ENCODE measurements around the gene RTF1. TPM values are rescaled to one million over a fixed set of nuclear protein-coding genes. Genes with fewer than 3 reads are reported as not detected.
"Not testable (repeated sequence)": the region's sequence is repeated elsewhere in the genome, so short reads cannot be mapped to it uniquely, and the experiment has no call there.

Gene RTF1
- total RNA-seq, 2 experiments from 2014 or later: 29.4 to 32.3 TPM

- Mint-ChIP-seq H3K27ac (no peak overlapping the region), H3K9me3 (ENCODE audit: low read depth) (no peaks in the 10 kb centered on the region), H3K36me3 (ENCODE audit: low read depth) (peaks cover 4% of the 10 kb centered on the region), H3K4me3 (no peak overlapping the region), H3K4me1 (peaks cover 11% of the 10 kb centered on the region), H3K27me3 (no peaks in the 10 kb centered on the region)
- CTCF ChIA-PET: no interaction called here
- DNase-seq (no peak), ATAC-seq (no peak)
- intact Hi-C loops (cut with DNase I, micrococcal nuclease): loop anchor here in 1 of 2 experiments (10.0 kb wide), 1 partner anchor 506 kb away; no protein-coding TSS in a partner anchor
- POLR2A ChIA-PET: interaction anchor here (0.7 kb wide), 1 partner anchor 504 kb away, joined by 3 read pairs; no protein-coding TSS in a partner anchor
Measured at GRCh38 chr15:41411031-41411430, 5.9 kb upstream of the RTF1 start.

DNA sequence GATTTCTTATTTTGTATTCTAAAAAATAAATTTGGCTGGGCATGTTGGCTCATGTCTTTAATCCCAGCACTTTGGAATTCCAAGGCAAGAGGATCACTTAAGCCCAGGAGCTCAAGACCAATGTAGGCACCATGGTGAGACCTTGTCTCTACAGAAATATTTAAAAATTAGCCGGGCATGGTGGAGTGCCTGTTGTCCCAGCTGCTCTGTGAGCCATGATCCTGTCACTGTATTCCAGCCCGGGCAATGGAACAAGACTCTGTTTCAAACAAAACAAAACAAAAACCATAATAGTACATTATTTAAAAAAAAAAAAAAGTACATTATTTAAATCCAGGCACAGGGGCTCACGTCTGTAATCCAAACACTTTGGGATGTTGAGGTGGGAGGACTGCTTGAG lies 5.5 kb upstream of the RTF1 start:
- DNase-seq: no peak
- Mint-ChIP-seq H3K27ac (no peak overlapping the region), H3K9me3 (ENCODE audit: low read depth) (no peaks in the 10 kb centered on the region), H3K27me3 (no peaks in the 10 kb centered on the region), H3K4me1 (peaks cover 15% of the 10 kb centered on the region), H3K36me3 (ENCODE audit: low read depth) (peaks cover 6% of the 10 kb centered on the region), H3K4me3 (no peak overlapping the region)
- ATAC-seq: no peak
- ChIA-PET CTCF (no interaction called here), POLR2A (interaction anchor here (0.7 kb wide), 1 partner anchor 68 kb away, joined by 4 read pairs; no protein-coding TSS in a partner anchor)
- intact Hi-C loops (cut with DNase I, micrococcal nuclease): loop anchor here in 1 of 2 experiments (10.0 kb wide), 1 partner anchor 507 kb away; no protein-coding TSS in a partner anchor

- intact Hi-C loops (cut with DNase I, micrococcal nuclease): loop anchor here (1.0 to 10.0 kb wide), 8 partner anchors 13 to 511 kb away; partner anchors contain the start of genes CHP1 (in 1 of the 2), EXD1 (in 1 of the 2), INO80 (in 1 of the 2) and JMJD7 (in 1 of the 2)
- DNase-seq (no peak), ATAC-seq (no peak)
- Mint-ChIP-seq H3K27me3 (no peaks in the 10 kb centered on the region), H3K27ac (peak overlapping the region; percentile 92), H3K4me3 (peak overlapping the region; percentile 88), H3K36me3 (ENCODE audit: low read depth) (peaks cover 8% of the 10 kb centered on the region), H3K4me1 (peaks cover 38% of the 10 kb centered on the region), H3K9me3 (ENCODE audit: low read depth) (no peaks in the 10 kb centered on the region)
- CTCF ChIA-PET: interaction anchor here (0.7 kb wide), 1 partner anchor 11 kb away, joined by 3 read pairs; no protein-coding TSS in a partner anchor
- POLR2A ChIA-PET: no interaction called here
Measured at GRCh38 chr15:41416128-41416741, 660 bp upstream of the RTF1 start.

- DNase-seq (peak; percentile 52), ATAC-seq (peak; percentile 44)
- Mint-ChIP-seq H3K9me3 (ENCODE audit: low read depth) (no peaks in the 10 kb centered on the region), H3K4me3 (peak overlapping the region; percentile 88), H3K27me3 (no peaks in the 10 kb centered on the region), H3K27ac (peak overlapping the region; percentile 80), H3K4me1 (peaks cover 38% of the 10 kb centered on the region), H3K36me3 (ENCODE audit: low read depth) (peaks cover 8% of the 10 kb centered on the region)
- ChIA-PET CTCF (no interaction called here), POLR2A (interaction anchor here (0.6 kb wide), 1 partner anchor 12 kb away, joined by 5 read pairs; no protein-coding TSS in a partner anchor)
- intact Hi-C loops (cut with DNase I, micrococcal nuclease): loop anchor here (1.0 to 10.0 kb wide), 15 partner anchors 15 to 663 kb away; partner anchors contain the start of genes NDUFAF1 (in 2 of the 2), CHAC1 (in 1 of the 2), CHP1 (in 1 of the 2) and EHD4 (in 1 of the 2)
Measured at GRCh38 chr15:41417418-41418195, 712 bp downstream of the RTF1 start.

- CTCF ChIA-PET: no interaction called here
- Mint-ChIP-seq H3K4me3 (no peak overlapping the region), H3K9me3 (ENCODE audit: low read depth) (no peaks in the 10 kb centered on the region), H3K27me3 (no peaks in the 10 kb centered on the region), H3K27ac (peak overlapping the region; percentile 75), H3K36me3 (ENCODE audit: low read depth) (peaks cover 2% of the 10 kb centered on the region), H3K4me1 (peaks cover 28% of the 10 kb centered on the region)
- ATAC-seq (peak; percentile 91), DNase-seq (no peak)
- intact Hi-C loops (cut with DNase I, micrococcal nuclease): no loop called here
- POLR2A ChIA-PET: no interaction called here
Measured at GRCh38 chr15:41423979-41424659, 7.2 kb downstream of the RTF1 start.

DNA sequence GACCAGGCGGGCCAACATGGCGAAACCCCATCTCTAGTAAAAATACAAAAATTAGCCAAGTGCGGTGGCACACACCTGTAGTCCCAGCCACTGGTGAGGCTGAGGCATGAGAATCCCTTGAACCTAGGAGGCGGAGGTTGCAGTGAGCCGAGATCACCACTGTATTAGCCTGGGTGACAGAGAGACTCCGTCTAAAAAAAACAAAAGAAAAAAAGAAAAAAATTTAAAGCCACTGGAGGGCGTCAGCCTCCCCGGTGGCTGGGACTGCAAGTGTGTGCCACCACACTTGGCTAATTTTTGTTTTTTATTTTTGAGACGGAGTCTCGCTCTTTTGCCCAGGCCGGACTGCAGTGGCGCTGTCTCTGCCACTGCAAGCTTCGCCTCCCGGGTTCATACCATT lies 7.9 kb downstream of the RTF1 start:
- no peak overlapping the region for H3K4me3 Mint-ChIP-seq
- ChIA-PET POLR2A (no interaction called here), CTCF (interaction anchor here (0.7 kb wide), 1 partner anchor 565 kb away, joined by 3 read pairs; no protein-coding TSS in a partner anchor)
- no peak for ATAC-seq
- DNase-seq: no peak
- intact Hi-C loops (cut with DNase I, micrococcal nuclease): no loop called here
- H3K27me3 Mint-ChIP-seq: no peaks in the 10 kb centered on the region
- H3K36me3 Mint-ChIP-seq (ENCODE audit: low read depth): peaks cover 2% of the 10 kb centered on the region
- peak overlapping the region; percentile 75 for H3K27ac Mint-ChIP-seq
- no peaks in the 10 kb centered on the region for H3K9me3 Mint-ChIP-seq (ENCODE audit: low read depth)
- H3K4me1 Mint-ChIP-seq: peaks cover 31% of the 10 kb centered on the region

- H3K4me1 Mint-ChIP-seq: peaks cover 26% of the 10 kb centered on the region
- H3K36me3 Mint-ChIP-seq (ENCODE audit: low read depth); H3K27ac Mint-ChIP-seq; intact Hi-C loops (cut with DNase I, micrococcal nuclease); H3K27me3 Mint-ChIP-seq; H3K4me3 Mint-ChIP-seq; DNase-seq; CTCF ChIA-PET; POLR2A ChIA-PET; H3K9me3 Mint-ChIP-seq (ENCODE audit: low read depth); ATAC-seq: not testable (repeated sequence)
Measured at GRCh38 chr15:41425907-41426306, 9.0 kb downstream of the RTF1 start.

- peak overlapping the region; percentile 91 for H3K27ac Mint-ChIP-seq
- intact Hi-C loops (cut with DNase I, micrococcal nuclease): no loop called here
- DNase-seq: peak; percentile 20
- ChIA-PET POLR2A (interaction anchor here (0.6 kb wide), 5 partner anchors 11 to 316 kb away, joined by 3 to 10 read pairs (median 4); no protein-coding TSS in a partner anchor), CTCF (interaction anchor here (0.6 to 2.3 kb wide), 7 partner anchors 13 to 520 kb away, joined by 3 to 10 read pairs (median 3); no protein-coding TSS in a partner anchor)
- peaks cover 22% of the 10 kb centered on the region for H3K4me1 Mint-ChIP-seq
- peak overlapping the region; percentile 7 for H3K4me3 Mint-ChIP-seq
- H3K36me3 Mint-ChIP-seq (ENCODE audit: low read depth): peaks cover 3% of the 10 kb centered on the region
- no peaks in the 10 kb centered on the region for H3K27me3 Mint-ChIP-seq
- no peaks in the 10 kb centered on the region for H3K9me3 Mint-ChIP-seq (ENCODE audit: low read depth)
- ATAC-seq: peak; percentile 91
Measured at GRCh38 chr15:41429003-41429890, 12.4 kb downstream of the RTF1 start.

DNA sequence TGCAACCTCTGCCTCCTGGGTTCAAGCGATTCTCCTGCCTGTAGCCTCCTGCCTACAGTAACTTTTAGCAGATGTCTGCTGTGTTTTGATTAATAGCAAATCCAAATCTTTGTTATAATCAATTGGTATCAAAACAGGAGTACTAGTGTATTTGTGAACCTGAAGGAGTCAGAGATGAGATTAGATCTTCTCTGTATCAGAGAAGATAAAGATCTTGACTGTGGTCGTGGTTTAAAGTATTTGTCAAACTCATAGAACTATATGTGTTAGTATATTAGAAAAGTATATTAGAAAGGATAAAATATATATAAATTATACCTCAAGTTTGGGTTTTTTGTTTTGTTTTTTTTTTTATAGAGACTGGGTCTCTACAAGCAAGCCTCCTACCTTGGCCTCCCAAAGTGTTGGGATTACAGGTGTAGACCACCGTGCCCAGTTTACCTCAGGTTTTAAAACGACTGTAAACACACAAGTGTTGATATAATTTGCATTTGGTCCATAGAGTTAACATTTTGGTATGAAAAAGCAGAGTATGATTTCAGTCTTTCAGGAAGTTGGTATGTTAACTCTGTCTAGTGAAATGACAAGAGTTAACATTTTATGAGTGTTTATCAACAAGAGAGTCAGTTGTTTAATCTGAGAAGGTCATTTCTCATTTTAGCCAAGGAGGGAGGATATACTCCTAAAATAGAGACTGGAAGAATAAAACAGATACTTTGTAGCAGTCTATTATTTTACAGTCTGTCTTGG lies 18.3 kb downstream of the RTF1 start:
- Mint-ChIP-seq H3K27me3 (no peaks in the 10 kb centered on the region), H3K9me3 (ENCODE audit: low read depth) (no peaks in the 10 kb centered on the region), H3K36me3 (ENCODE audit: low read depth) (peaks cover 9% of the 10 kb centered on the region), H3K4me3 (no peak overlapping the region), H3K27ac (no peak overlapping the region), H3K4me1 (peaks cover 3% of the 10 kb centered on the region)
- intact Hi-C loops (cut with DNase I, micrococcal nuclease): no loop called here
- CTCF ChIA-PET: no interaction called here
- POLR2A ChIA-PET: interaction anchor here (0.6 kb wide), 1 partner anchor 1262 kb away, joined by 3 read pairs; no protein-coding TSS in a partner anchor
- no peak for ATAC-seq
- DNase-seq: no peak

- ChIA-PET POLR2A (no interaction called here), CTCF (interaction anchor here (0.6 kb wide), 3 partner anchors 16 to 392 kb away, joined by 3 to 5 read pairs (median 3); no protein-coding TSS in a partner anchor)
- no peak for DNase-seq
Measured at GRCh38 chr15:41437448-41437847, 20.6 kb downstream of the RTF1 start.

More at GRCh38 chr15:41437448-41437847, 20.6 kb downstream of the RTF1 start:
- Mint-ChIP-seq H3K9me3 (ENCODE audit: low read depth) (no peaks in the 10 kb centered on the region), H3K27ac (no peak overlapping the region), H3K36me3 (ENCODE audit: low read depth) (peaks cover 16% of the 10 kb centered on the region), H3K27me3 (no peaks in the 10 kb centered on the region), H3K4me1 (peaks cover 3% of the 10 kb centered on the region), H3K4me3 (no peak overlapping the region)
- intact Hi-C loops (cut with DNase I, micrococcal nuclease): no loop called here
- peak; percentile 44 for ATAC-seq

Measured in activated CD4-positive, alpha-beta T cell treated with anti-CD3 and anti-CD28 coated beads for 36 hours (primary cell).